Subcutaneous adipose tissue (tissue), 4 donors: ENCODE measurements around the gene MUC13. TPM values are rescaled to one million over a fixed set of nuclear protein-coding genes. Genes with fewer than 3 reads are reported as not detected.

Source experiments
- CTCF ChIP-seq: fragments of 450-650 bp; IDR thresholded peaks from one replicate; pipeline ENCODE4 v1.5.1; 2016; ENCODE audit warnings: low read depth, mild to moderate bottlenecking, control low read depth, antibody characterized with exemption, moderate library complexity
- total RNA-seq, 4 donors: library from RNA; depleted of rRNA; stranded (reverse); fragments of >200 nt; gene quantifications; one replicate each; pipeline ENCODE4 v1.1.0, GENCODE V29; 2016

Gene MUC13
- total RNA-seq, 4 donors from 2014 or later, result 1.7 TPM; not detected in 3

DNA sequence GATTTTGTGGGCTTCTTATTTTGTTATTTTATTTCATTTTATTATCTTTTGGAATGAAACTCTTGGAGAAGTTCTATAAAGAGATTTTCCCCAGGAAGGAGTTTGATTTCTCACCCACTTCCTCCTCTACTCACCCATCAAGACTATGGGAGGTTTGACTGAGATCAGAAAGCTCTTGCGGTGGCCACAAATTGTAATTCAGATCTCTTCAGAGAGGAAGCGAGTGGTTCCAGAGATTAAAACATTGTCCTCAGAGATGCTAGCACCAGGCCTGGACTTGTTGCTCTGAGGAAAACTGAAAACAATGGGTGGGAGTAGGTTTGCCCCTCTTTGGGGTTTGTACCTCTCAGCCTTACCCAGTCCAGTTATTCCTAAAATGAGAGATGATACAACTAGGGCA is 8.1 kb upstream of the MUC13 start:
- no peak for TF ChIP-seq CTCF

- TF ChIP-seq CTCF, result no peak
Measured at GRCh38 chr3:124941771-124942170, 7.2 kb upstream of the MUC13 start.

- TF ChIP-seq CTCF, result no peak
Measured at GRCh38 chr3:124939661-124940060, 5.1 kb upstream of the MUC13 start.

DNA sequence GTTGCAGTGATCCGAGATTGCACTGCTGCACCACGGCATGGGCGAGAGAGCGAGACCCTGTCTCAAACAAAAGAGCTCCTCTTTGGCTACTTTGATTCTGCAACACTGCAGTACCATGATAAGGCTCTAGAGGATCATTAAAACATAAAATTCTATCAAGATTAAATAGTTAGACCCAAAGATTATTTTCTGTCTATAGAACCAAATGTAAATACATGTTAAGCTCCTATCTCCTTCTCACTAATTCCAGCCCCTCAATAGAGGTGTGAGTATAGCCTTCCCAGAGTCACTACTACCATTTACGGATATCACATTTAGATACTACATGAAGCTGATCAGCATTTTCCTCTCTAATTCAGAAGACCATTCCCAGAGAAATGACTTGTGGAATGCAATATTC is 4.3 kb upstream of the MUC13 start:
- TF ChIP-seq CTCF, result no peak

DNA sequence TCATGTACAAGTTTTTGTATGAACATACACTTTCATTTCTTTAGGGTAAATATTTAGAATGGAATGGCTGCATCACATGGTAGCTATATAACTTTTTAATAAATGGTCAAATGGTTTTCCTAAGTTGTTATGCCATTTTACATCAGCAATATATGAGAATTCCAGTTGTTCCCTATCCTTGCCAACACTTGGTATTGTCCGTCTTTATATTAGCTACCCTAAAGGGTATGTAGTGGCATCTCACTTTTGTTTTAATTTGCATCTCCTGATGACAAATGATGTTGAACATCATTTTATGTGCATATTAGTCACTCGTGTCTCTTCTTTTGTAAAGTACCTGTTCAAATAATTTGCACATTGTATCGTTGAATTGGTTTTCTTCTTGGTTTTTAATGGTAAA is 2.5 kb upstream of the MUC13 start:
- TF ChIP-seq CTCF, result no peak

GRCh38 chr3:124935794-124936542 is 1.4 kb upstream of the MUC13 start:
- TF ChIP-seq CTCF, result no peak

DNA sequence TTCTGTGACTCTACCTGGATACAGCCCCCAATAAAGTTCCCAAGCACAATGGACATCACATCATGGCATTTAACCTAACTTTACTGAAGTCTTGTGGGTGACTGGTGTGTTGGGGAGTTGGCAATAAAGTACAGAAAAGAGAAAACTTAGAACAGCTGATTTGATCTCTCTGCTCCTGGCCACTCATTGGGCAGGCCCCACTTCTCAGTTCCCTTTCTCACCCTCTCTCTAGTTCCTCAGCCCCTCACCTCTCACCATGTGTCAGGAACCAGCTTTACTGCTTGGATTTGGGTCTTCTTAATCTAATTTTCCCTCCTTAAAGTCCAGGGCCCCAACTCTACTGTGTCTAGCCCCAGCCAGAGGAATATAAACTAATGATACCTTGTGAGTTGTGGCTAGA is 713 bp upstream of the MUC13 start:
- no peak for TF ChIP-seq CTCF
